Kidney (tissue), 14 donors: ENCODE results near the gene LMBR1L. TPM values are rescaled to one million over a fixed set of nuclear protein-coding genes. Genes with fewer than 3 reads are reported as not detected.
A peak's percentile ranks its signal among the peaks of the same experiment; 100 is the strongest.

Experiments used
- DNase-seq, 5 donors: peaks; one replicate each; pipeline ENCODE4 v3.0.0-alpha.2; 2013 to 2020
- FAIRE-seq: peaks from 2 replicates; lab custom pipeline; 2012; peaks lifted over from hg19 to GRCh38; lab: Jason Lieb, UNC
- H3K27ac ChIP-seq, 2 donors: one replicate each; pipeline ENCODE4 v1.7.0; 2013; ENCODE audit warnings: low read depth in 2 of 2, low read length in 2 of 2, inconsistent platforms in 1 of 2
- H3K27me3 ChIP-seq: one replicate; pipeline ENCODE4 v1.7.1; 2013; ENCODE audit warnings: low read length, inconsistent platforms; ENCODE audit not compliant: control insufficient read depth, insufficient read depth
- H3K36me3 ChIP-seq, 3 donors: one replicate each; pipeline versions ENCODE4 v1.7.0 to v1.7.1; 2013; ENCODE audit warnings: low read length in 3 of 3, control low read depth in 1 of 3, inconsistent platforms in 1 of 3; ENCODE audit not compliant: insufficient read depth in 3 of 3, control insufficient read depth in 2 of 3
- H3K4me1 ChIP-seq, 3 donors: one replicate each; pipeline versions ENCODE4 v1.7.0 to v1.7.1; 2013; ENCODE audit warnings: low read length in 3 of 3, inconsistent platforms in 1 of 3, low read depth in 1 of 3; ENCODE audit not compliant: control insufficient read depth in 2 of 3, insufficient read depth in 2 of 3
- H3K4me3 ChIP-seq, 3 donors: one replicate each; pipeline versions ENCODE4 v1.7.0 to v1.8.1; 2013; ENCODE audit warnings: low read length in 3 of 3, control low read depth in 1 of 3, inconsistent platforms in 1 of 3
- H3K9ac ChIP-seq, 3 donors: one replicate each; pipeline versions ENCODE4 v1.7.0 to v1.7.1; 2013; ENCODE audit warnings: low read length in 3 of 3, control low read depth in 1 of 3, inconsistent platforms in 1 of 3
- H3K9me3 ChIP-seq, 3 donors: one replicate each; pipeline versions ENCODE4 v1.7.0 to v1.7.1; 2013; ENCODE audit warnings: low read length in 3 of 3, control low read depth in 1 of 3, inconsistent platforms in 1 of 3; ENCODE audit not compliant: control insufficient read depth in 2 of 3, insufficient read depth in 1 of 3
- intact Hi-C: fragments of 100-400 bp; cut with DNase I; formaldehyde crosslinking; loops from one replicate; pipeline ENCODE4 v1.11.1; 2022
- polyA plus RNA-seq: library from polyadenylated mRNA; stranded (reverse); fragments of 350-450 nt; fragmentation: Illumina TruSeq; extraction: RNeasy Lipid Tissue Mini Kit (QIAGEN cat#74804); gene quantifications from one replicate; pipeline ENCODE4 v1.2.3, GENCODE V29; 2014; ENCODE audit warnings: low read depth, low replicate concordance; ENCODE audit not compliant: insufficient read depth
- total RNA-seq: library from RNA; stranded (reverse); fragmentation: NEBNext Ultra II Directional; extraction: Animal tissue kit (Norgen Biotek cat#: 25700); gene quantifications from one replicate; pipeline ENCODE4 v1.2.1, GENCODE V29; 2021
- TF ChIP-seq, protein P1 (sequence below): IDR thresholded peaks from 3 replicates; pipeline ENCODE4 v1.5.1; 2012; ENCODE audit warnings: mild to moderate bottlenecking, moderate library complexity, borderline replicate concordance; ENCODE audit not compliant: insufficient read depth; ENCODE audit errors: extremely low read depth
- donor health status: control.
- donor health status: control.
- donor health status: control.
- donor health status: control.
- donor health status: control.
- donor health status: DM: yes; HTN: yes; CAD: no.
- donor health status: Normal renal cell carcinoma (clear cell type).

Gene LMBR1L
- total and polyA plus RNA-seq, 2 donors from 2014 or later = 21.2 to 64.8 TPM

DNA sequence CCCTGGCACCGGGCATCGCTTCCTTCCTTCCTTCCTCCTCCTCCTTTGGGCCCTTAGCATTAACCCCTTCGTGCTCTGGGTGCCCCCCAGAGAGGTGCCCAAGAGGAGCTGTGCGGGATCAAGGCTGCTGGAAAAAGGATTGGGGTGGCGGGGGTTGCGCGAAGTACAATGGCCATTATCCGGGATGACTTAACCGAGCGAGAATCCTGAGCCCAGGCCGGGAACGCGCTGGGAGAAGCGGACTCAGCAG, 18.9 kb downstream of the LMBR1L start:
- intact Hi-C loops = no loop called here
- FAIRE-seq (no peak), DNase-seq (no peak)
- Histone ChIP-seq H3K36me3 (peaks cover 0 to 2% (median 0%) of the 10 kb centered on the region in 3 donors), H3K4me3 (no peak overlapping the region), H3K27me3 (peaks cover 44% of the 10 kb centered on the region), H3K9me3 (no peaks in the 10 kb centered on the region), H3K9ac (no peak overlapping the region), H3K27ac (no peak overlapping the region), H3K4me1 (peaks cover 0 to 34% (median 4%) of the 10 kb centered on the region in 3 donors)
- TF ChIP-seq, protein P1, sequence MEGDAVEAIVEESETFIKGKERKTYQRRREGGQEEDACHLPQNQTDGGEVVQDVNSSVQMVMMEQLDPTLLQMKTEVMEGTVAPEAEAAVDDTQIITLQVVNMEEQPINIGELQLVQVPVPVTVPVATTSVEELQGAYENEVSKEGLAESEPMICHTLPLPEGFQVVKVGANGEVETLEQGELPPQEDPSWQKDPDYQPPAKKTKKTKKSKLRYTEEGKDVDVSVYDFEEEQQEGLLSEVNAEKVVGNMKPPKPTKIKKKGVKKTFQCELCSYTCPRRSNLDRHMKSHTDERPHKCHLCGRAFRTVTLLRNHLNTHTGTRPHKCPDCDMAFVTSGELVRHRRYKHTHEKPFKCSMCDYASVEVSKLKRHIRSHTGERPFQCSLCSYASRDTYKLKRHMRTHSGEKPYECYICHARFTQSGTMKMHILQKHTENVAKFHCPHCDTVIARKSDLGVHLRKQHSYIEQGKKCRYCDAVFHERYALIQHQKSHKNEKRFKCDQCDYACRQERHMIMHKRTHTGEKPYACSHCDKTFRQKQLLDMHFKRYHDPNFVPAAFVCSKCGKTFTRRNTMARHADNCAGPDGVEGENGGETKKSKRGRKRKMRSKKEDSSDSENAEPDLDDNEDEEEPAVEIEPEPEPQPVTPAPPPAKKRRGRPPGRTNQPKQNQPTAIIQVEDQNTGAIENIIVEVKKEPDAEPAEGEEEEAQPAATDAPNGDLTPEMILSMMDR = no peak

DNA sequence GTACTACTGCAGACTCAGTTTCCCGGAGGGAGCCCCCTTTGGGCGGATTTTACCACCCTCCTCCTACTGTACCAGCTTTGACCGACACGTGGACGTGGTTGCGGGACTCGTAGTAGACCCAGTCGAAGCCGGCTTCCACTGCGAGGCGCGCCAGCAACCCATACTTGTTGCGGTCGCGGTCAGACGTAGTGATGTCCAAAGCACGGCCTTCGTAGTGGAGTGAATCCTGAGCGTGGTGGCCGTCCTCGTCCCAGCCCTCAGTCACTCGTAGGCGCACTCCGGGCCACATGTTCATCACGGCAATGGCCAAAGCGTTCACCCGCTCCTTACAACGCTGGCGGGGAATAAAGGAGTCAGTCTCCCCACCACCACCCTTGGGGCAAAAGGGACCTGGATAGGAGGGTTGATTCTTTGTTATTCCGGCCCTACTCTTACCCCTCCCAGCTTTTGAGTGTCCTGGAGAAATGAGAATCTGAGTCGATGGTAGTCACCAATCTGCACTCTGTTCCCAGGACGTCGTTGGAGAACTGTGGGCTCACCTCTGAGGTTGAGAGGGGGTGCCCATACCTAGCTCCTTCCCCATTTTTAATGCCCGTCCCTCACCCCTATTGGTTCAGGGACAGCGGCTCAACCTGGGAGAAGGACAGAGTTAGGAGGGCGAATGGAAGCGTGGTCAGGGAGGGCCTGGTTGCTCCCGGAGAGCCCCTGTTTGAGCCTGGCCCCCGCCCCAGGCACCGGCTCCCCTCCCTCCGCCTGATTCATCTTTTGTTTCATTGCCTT, 19.4 kb downstream of the LMBR1L start:
- Histone ChIP-seq H3K4me1 (peaks cover 0 to 34% (median 4%) of the 10 kb centered on the region in 3 donors), H3K9me3 (no peaks in the 10 kb centered on the region), H3K36me3 (no peaks in the 10 kb centered on the region), H3K27me3 (peaks cover 44% of the 10 kb centered on the region), H3K9ac (no peak overlapping the region), H3K27ac (no peak overlapping the region), H3K4me3 (no peak overlapping the region)
- DNase-seq (peak in 1 of 5 donors; percentile 19), FAIRE-seq (no peak)
- TF ChIP-seq, protein P1 = no peak
- intact Hi-C loops = no loop called here

DNA sequence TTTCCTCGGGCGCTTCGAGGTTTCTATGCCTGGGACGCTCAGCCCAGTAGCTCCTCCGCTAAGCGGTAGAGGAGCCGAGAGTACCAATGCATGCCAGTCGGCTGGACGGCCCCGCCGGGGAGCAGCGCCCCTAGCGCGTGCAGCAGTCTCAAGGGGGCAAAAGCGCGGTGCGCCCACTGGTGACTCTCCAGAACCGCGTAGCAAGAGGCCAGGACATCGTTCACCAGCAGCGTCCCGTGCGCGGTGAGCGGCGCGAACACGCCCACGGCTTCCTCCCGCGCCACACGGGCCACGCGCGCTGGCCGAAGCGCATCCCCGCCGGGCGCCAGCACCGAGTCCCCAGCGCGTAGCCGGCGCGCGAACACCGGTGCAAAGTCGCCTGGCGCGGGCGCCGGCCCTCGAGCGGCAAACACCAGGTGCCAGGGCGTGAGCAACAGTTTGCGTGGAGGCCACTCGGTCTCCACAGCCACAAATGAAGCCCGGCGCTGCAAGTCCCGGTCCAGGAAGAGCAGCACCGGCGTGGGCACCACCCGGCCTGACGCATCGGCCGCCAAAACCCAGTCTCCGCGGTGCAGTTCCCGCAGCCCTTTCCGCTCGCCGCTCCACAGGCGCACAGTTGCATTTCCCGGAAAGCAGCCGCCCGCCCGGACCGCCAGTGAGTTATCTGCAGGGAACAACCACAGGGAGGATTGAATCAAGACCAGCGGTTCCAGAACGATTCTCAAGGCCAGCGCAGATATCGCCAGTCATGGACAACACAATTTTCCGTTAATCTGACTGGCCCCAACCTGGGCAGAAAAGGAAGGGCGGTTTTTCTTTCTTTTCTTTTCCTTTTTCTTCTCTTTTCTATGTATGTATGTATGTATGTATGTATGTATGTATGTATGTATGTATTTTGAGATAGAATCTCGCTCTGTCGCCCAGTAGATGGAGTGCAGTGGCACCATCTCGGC, 20.6 kb downstream of the LMBR1L start:
- Histone ChIP-seq H3K27ac (no peak overlapping the region), H3K9me3 (no peaks in the 10 kb centered on the region), H3K4me1 (peaks cover 0 to 34% (median 4%) of the 10 kb centered on the region in 3 donors), H3K4me3 (peak overlapping the region in 1 of 3 donors; percentile 8), H3K9ac (no peak overlapping the region), H3K27me3 (peaks cover 44% of the 10 kb centered on the region), H3K36me3 (no peaks in the 10 kb centered on the region)
- FAIRE-seq (no peak), DNase-seq (peak; percentile 52 to 87 (median 61))
- intact Hi-C loops = no loop called here
- TF ChIP-seq, protein P1 = no peak
